ENCODE measurements around the gene ARHGAP21.
"Not testable (repeated sequence)": the region's sequence is repeated elsewhere in the genome, so short reads cannot be mapped to it uniquely, and the experiment has no call there.

The ARHGAP21 gene
- total RNA-seq: 87.2 to 106 reads per million in 2 donors

DNA sequence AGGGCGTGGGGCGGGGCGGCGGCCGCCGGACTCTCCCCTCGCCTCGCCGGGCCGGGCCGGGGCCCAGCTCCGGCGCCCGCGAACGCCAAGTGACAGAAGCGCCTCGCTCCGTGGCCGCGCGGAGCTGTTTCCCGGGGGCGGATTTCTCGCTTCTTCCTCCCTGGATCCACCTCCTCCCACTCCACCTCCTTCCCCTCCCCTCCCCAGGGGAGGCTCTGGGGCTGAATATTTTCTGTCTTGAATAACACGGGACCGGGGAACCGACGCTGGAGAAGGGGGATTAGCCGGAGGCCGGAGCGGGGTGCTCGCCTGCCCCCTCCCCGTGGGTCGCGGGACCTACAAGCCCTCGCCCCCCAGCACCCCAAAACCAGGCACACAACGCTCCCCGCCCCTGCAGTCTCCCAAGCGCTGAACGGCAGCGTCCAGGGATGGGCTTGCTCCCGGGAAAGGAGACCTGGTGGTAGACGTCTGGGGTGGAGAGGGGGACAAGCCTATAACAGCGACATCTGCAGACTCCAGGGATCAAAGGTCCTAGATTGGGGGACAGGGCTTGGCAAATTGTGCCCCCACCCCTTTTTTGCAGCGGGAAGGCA lies at the start of gene ARHGAP21:
Gene ARHGAP21 (minus strand): TSS at position 100 of the 593 bp plus-strand sequence. CDS start 1,988 bp downstream, outside the sequence.
- peak; percentile 17 for DNase-seq

DNA sequence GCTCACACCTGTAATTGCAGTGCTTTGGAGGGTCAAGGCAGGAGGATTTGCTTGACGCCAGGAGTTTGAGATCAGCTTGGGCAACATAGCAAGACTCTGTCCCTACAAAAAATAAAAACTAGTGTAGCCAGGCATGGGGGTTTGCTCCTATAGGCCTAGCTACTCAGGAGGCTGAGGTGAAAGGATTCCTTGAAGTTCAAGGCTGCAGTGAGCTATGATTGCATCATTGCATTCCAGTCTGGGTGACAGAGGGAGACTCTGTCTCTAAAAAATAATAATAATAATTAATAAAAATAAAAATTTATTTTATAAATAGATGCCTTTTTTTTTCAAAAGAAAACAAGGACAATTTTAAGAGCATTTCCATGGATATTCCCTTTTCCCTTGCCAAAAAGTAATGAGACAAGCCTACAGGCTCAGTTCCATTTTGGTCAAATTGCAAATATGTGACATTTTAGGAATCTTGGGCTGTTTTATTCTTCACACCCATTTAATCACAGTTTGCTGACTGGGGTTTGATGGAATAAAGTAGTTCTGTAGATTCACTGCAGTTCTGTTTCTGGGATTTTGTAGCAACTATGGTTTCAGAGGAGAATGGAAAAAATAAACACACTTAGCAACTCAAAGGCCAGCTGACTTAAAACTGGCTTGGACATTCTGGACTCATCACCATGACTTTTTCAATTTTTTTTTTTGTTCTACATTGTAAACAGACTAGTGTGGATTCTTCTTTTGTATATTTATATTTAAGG lies 48.4 kb upstream of the ARHGAP21 start:
- no peak for DNase-seq

DNA sequence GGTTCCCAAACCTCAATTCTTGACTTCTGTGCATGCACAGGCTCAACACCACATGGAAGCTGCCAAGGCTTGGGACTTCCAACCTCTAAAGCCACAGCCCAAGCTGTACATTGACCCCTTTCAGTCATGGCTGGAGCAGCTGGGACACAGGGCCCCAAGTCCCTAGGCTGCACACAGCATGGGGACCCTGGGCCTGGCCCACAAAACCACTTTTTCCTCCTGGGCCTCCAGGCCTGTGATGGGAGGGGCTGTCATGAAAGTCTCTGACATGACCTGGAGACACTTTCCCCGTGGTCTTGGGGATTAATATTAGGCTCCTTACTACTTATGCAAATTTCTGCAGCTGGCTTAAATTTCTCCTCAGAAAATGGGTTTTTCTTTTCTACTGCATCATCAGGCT lies 41.3 kb upstream of the ARHGAP21 start:
- DNase-seq: not testable (repeated sequence)

DNA sequence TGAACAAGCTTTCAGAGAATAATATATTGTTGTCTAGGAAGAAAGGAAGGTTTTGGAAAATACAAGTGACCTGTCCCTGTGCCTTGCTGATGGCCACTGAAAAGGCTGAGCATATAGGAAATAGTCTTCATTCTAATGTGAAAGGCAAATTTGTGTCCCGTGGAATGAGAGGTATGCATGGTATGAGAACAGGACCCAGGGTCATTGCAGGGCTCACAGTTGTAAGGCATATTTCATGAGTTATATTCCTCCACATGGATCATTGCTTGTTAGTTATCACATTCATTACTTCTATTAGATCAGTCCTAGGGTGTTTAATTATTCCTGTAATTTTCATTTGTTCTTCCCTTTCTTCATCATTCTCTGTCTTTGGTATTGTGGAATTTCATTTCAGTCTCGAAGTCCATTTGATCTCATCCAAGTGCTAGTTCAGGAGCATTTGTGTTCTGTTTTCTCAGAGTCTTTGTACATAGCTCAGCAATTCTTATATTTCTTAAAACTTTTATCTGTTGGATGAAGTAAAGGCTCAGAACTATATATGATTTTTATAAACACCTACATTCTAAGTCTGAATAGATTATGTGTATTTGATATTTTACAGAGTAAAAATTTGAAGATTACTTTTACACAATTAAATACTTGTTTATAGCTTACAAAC lies 39.4 kb upstream of the ARHGAP21 start:
- no peak for DNase-seq

DNA sequence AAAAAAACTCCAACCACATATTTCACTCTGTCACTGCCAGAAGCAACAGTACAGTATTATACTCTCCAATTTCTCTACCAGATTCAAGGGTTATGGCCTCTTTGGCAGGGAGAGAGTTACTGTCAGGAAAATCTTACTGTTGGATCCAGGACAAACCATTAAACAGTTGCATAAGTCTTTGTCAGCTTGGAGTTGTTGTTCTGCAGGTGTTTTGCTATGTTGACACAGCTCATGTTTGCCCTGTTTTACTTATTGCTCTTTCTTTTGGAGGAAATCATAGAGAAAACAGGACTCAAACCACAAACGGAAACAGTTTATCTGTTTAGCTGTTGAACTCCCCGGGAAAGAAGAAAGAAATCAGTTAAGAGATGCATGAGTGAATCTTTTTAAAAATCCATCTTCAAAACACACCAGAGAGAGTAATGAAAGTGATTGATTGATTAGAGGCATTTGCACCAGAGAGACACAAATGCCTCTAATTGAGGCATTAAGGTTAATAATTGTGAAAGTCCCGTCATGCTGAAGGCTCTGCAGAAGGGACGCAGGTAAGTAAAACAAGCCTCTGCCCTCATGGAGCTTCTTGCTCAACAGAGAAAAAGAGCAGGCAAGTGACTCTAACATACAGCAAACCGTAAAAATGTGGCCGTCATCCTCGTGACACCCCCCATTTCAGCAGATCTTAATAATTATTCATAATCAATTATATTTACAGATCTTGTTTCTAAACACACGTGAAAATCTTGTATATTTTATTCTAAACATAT lies 38.7 kb upstream of the ARHGAP21 start:
- no peak for DNase-seq

DNA sequence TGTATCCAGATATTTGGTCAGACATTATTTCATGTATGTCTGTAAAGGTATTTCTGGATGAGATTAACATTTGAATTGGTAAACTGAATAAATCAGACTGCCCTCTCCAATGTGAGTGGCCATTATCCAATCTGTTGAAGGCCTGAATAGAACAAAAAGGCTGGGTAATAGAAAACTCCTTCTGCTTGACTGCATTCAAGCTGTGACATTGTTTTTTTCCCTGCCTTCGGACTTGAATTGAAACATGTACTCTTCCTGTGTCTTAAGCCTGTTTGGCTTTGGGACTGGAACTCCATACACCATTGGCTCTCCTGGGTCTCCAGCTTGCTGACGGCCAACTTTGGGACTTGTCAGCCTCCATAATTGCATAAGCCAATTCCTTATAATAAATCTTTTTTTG lies 36.0 kb upstream of the ARHGAP21 start:
- no peak for DNase-seq

DNA sequence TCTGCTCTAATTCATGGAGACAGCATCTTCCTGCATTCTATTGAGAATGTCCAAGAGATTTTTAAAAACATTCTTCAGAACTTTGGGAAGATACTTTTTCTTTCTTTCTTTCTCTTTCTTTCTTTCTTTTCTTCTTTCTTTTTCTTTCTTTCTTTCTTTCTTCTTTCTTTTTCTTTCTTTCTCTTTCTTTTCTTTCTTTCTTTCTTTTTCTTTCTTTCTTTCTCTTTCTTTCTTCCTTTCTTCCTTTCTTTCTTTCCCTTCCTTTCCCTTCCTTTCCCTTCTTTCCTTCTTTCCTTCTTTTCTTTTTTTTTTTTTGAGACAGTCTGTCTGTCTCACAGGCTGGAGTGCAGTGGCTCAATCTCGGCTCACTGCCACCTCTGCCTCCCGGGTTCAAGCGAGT lies 34.6 kb upstream of the ARHGAP21 start:
- DNase-seq: not testable (repeated sequence)

DNA sequence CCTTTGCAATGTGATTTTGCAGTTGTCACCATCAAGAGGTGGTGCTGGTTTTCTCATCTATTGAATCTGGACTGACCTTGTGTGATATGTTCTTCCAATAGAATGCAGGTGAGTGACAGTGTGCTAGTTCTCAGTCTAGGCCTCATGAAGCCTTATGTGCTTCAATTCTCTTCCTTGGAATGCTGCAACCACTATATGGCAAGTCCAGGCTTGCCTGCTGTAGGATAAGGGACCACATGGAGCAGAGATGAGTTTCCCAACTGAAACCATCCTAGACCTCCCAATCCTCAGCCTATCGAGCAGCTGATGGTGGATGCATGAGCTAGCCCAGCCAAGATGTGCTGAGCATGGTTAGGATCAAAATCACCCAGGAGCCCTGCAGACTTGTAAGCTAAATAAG lies 32.6 kb upstream of the ARHGAP21 start:
- no peak for DNase-seq

DNA sequence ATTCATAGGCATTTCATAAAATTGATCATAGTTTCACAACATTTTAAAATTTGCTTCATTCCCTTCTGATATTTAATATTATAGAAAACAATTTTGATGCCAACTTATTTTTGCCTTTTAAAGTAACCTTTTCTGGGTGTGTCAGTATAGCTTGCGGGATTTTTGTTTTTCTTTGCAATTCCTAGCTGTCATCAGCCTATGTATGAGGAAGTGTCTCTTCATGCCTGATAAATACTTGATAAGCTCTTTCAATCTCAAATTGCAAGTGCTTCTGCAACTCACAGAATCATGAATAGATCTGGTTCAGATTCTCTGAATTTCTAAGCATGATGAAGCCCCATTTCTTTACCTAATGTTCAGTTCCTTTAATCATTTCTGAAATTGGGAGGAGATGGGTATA lies 28.0 kb upstream of the ARHGAP21 start:
- DNase-seq: no peak

DNA sequence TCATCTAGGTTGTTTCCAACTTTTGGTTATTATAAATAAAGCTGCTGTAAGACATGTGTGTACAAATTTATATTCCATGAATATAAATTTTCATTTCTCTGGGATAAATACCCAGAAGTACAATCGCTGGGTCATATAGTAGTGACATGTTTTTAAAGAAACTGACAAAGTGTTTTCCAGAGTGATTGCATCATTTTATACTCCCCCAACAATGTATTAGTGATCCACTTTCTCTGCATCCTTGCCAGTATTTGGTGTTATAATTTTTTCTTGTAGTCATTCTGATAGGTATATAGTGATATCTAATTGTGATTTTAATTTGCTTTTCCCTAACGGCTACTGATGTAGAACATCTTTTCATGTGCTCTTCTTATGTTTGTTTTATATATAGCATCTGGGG lies 27.0 kb upstream of the ARHGAP21 start:
- DNase-seq: no peak

DNA sequence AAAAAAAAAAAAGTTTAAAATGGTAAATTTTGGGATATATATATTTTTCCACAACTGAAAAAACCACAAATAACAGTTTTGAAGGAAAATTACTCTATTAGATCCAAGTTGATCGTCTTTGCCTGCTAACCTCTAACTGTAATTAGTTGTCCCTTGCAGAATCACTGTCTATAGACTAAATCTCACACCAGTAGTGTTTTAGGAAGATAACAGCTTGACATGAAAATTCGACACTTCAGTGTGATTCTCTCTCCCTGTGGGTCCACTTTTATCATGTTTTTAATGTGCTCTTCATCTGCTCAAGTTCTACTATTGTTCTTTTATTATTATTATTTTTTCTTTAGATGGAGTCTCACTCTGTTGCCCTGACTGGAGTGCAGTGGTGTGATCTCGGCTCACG lies 24.5 kb upstream of the ARHGAP21 start:
- DNase-seq: no peak

DNA sequence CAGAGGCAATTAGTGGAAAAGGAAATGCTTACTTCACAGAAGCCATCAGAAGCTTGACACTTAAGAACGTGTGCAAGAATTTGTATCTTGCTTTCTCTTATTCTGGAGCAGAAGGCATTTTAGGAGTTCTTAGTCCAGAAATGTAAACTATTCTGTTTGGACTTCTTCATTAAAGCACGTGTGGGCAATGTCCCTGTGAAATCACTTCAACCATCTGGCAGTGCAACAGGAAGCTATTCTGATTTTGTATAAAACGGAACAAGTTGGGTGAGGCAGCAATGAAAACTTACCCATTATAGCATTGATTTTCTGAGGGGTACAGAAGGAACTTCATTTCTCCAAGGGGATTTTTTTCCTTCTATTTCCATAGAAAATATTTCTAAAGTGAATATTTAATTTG lies 21.3 kb upstream of the ARHGAP21 start:
- no peak for DNase-seq

DNA sequence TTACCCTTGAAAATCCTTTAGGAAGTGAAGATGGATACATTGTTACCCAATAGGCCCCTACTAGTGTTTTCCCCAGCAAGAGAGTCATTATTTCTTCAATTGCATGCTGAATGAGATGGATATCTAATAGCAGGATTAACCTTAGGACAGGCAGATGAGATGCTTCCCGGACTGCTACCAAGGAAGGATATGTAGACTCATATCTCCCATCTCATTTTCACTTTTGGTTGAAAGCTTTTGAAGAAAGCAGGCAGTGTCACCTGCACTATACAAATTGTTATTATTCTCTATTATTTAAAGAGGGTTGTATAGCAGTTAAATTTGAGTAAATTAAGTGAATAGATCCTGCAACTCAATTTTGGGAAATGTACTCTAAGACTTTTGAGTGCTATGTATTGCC lies 17.0 kb upstream of the ARHGAP21 start:
- no peak for DNase-seq

DNA sequence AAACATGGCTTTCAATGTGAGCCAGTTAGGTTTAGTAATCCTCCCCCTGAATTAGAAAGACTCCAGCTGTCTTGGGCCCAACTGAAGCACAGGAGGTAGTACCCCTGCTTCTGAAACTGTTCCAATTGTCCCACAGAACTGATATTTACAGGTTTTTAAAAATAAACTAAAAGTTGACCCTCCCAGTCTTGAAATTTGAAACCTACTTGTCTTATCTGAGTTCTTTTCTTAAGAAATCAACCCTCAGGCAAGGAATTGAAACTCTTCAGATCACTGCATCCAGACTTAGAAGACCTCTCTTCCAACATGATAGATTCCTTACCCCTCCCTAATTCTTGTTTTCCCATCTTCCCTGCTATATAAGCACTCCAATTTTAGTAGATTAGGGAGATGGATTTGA lies 13.3 kb upstream of the ARHGAP21 start:
- no peak for DNase-seq

DNA sequence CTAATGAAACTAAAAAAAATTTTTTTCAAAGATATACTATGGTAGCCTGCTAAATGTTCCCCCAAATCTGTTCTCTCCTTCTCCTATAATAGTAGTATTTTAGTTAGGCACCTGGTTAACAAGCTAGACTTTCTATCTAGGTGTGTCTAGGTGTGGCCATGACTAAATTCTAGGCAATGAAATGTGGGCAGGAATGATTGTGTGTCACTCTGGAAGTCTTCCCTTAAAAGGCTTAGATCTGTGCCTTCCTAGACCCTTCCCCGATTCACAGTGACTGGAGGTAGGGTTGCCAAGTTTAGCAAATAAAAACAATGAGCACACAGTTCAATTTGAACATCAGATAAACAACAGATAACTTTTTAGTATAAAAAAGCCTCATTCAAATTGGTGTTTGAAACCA lies 8.3 kb upstream of the ARHGAP21 start:
- no peak for DNase-seq

DNA sequence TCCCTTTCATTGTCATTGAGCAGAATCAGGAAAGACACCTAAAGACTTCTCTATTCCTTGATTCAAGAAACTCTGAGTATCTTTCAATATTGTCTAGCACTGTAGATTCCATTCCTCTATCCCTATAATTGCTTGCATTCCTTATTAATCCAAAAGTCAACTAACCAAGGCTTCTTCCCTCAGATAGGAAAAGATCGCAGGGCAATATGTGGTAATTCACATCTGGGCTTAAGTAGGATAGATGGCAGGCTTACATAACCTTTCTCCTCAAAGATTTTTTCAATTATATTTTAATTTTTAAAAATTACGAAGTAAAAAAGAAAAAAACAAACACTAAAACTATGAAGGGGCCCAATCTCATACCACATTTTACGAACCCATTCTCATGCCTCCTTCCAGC lies 7.1 kb upstream of the ARHGAP21 start:
- no peak for DNase-seq

DNA sequence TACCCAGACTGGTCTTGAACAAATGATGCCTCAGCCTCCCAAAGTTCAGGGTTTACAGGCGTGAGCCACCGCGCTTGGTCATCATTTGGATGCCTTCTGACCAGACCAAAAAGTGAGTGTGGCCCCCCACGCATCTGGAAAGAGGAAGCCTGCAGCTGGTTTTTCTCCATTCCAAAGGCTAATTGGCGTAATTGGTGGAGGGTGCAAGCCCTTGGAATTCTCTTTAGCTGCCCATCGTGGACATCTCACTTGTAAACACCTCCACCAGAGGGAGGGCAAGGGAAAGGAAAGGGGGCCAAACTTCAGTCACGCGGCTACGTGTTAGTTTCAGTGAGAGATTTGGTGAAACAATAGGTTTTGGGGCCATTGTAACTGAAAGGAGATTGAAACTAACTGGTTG lies 4.1 kb upstream of the ARHGAP21 start:
- no peak for DNase-seq

DNA sequence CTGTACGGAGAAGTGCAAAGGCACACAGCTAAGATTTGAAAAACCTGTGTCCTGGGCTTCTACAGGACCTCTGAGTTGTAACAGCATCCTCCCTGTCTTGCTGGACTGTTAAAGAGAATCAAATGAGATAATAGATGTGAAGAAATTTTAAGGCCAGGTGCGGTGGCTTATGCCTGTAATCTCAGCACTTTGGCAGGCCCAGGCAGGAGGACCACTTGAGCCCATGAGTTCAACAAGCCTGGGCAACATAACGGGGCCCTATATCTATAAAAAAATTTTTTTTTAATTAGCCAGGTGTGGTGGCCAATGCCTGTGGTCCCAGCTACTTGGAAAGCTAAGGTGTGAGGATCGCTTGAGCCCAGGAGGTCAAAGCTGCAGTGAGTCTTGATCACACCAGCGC lies 2.9 kb upstream of the ARHGAP21 start:
- no peak for DNase-seq

DNA sequence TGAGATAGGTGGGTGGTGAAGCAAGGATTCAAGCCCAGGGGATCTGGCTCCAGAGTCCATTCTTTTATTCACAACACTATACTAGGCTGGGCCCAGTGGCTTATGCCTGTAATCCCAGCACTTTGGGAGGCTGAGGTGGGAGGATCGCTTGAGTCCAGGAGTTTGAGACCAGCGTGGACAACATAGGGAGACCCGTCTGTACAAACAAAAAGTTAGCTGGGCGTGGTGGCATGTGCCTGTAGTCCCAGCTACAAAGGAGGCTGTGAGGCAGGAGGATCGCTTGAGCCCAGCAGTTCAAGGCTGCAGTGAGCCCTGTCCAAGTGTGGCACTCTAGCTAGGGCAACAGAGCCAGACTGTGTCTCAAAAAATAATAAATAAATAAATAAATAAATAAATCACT lies 2.3 kb upstream of the ARHGAP21 start:
- not testable (repeated sequence) for DNase-seq

DNA sequence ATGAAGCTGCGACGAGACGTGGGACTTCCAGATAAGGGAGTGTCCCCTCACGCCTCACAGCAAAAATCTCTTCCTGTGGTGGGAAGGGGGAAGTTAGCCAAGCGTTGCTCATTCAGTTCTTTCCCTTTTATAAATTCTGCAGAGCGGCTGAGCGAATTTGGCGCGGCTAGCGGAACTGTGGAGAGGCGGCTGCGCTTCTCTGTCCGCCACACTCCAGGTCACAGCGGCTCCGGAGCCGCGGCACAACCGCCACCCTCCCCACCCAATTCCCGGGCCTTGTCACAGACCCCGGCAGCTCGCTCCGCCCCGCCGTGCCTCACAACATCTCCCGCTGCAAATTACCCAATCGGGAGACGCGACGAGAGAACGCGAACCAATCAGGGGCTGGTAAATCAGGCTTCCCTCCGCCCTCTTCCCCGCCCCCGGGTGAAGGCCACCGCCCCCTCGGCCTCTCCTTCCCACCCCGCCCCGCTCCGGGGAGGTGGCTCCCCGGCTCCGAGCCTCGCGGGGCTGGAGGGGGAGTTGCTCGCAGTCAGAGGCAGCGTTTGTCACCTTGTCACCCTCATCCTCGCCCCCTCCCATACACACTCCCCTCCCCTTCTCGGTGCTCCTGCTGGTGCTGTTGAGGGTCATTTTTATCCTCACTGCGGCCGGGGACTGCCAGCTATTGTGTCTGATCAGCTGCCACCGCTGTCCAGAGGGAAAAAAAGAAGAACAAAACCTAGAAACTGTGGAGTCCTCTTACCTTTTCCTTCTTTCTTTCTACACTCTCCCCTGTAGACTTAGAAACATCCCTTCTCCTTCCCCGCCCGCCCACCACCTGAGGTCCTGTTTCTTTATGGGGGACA lies 918 bp upstream of the ARHGAP21 start:
- peak; percentile 80 for DNase-seq

DNA sequence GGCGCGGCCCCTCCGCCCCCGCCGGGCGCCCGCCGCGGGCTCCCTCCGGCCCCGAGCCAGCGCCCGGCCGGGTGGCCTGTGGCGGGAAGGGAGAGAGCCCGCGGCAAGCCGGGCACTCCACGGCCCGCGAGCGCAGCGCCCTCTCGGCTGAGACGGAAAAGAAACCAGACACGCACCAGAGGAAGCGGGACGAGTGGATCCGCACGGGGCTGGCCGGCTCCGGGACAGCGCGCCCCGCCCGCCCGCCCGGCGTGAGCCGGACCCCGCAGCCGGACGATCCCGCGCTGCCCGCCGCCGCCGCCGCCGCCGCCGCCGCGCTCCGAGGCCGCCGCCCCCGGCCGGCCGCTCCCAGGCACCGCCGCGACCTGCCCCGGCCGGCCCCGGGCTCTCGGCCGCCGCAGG lies 300 bp downstream of the ARHGAP21 start:
- DNase-seq: peak; percentile 14

DNA sequence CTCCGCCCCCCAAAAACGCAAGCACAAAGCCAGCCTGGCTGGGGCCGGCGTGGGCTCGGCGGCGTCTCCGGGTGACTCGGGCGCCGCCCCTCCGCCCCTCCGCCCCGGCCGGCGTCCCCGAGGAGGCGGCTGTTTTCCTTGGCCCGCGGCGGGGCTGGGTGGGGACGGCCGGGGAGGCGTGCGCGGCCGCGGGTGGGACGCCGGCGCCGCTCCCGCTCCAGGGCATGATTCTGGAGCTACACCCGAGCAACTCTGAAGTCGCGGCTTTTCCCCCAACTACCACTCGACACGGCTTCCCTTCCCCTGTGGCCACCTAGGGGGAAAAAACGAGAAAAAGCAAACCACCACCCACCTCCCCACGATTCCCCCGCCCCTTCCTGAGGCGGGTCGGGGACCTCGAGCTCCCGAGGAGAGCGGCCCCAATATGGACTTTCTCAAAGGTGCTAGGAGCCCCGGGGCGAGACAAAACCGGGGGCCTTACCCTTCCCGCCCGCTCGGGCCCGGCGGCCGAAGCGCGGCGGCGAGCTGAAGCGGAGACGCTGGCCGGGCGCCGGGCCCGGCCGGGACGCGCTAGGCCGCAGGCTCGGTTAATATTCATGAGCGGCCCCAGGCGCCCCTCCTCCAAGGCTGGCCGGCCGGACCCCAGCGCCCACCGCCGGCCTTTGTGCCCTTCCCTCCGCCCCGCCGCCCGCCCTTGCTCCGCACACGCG lies 856 bp downstream of the ARHGAP21 start:
- peak; percentile 32 for DNase-seq

All from activated gamma-delta T cell (primary cell).